GM21619 (cell line): ENCODE data around the gene OR51B6.
"Not testable (repeated sequence)": the region's sequence is repeated elsewhere in the genome, so short reads cannot be mapped to it uniquely, and the experiment has no call there.

ENCODE experiments used
- ATAC-seq: cut with Tn5 transposase; IDR thresholded peaks from one replicate; pipeline ENCODE4 v1.9.1; 2021; ENCODE audit not compliant: unreplicated experiment

OR51B6 gene

GRCh38 chr11:5351208-5351607, at the start of gene OR51B6:
OR51B6 (plus strand) TSS chr11:5351508; CDS start chr11:5351508, 0 bp downstream.
- no peak for ATAC-seq

GRCh38 chr11:5301846-5302245, 49.5 kb upstream of the OR51B6 start, which contains the start of gene OR51B4:
OR51B4 (minus strand) TSS chr11:5301946; CDS start chr11:5301946, 0 bp downstream.
- no peak for ATAC-seq

GRCh38 chr11:5303626-5304025, 47.7 kb upstream of the OR51B6 start:
- no peak for ATAC-seq

- no peak for ATAC-seq
These were observed 47.3 kb upstream of the OR51B6 start for GRCh38 chr11:5304046-5304445.

GRCh38 chr11:5307256-5308019, 43.9 kb upstream of the OR51B6 start:
- ATAC-seq, result no peak

GRCh38 chr11:5310423-5310822, 40.9 kb upstream of the OR51B6 start:
- no peak for ATAC-seq

- not testable (repeated sequence) for ATAC-seq
These were observed 37.8 kb upstream of the OR51B6 start for GRCh38 chr11:5313326-5314023.

GRCh38 chr11:5317292-5317691, 34.0 kb upstream of the OR51B6 start:
- ATAC-seq, result no peak

- ATAC-seq, result no peak
These were observed 27.1 kb upstream of the OR51B6 start, which contains the start of gene OR51B2 for GRCh38 chr11:5324197-5324596. OR51B2 (minus strand) TSS chr11:5324297; CDS start chr11:5324297, 0 bp downstream.

GRCh38 chr11:5335170-5335569, 16.1 kb upstream of the OR51B6 start:
- no peak for ATAC-seq

GRCh38 chr11:5336331-5336730, 15.0 kb upstream of the OR51B6 start:
- no peak for ATAC-seq

GRCh38 chr11:5337253-5337652, 14.1 kb upstream of the OR51B6 start:
- not testable (repeated sequence) for ATAC-seq

GRCh38 chr11:5339771-5340322, 11.5 kb upstream of the OR51B6 start:
- peak; percentile 80 for ATAC-seq

- no peak for ATAC-seq
These were observed 7.6 kb upstream of the OR51B6 start, which contains the start of gene OR51B5 for GRCh38 chr11:5343474-5344335. OR51B5 (minus strand) TSS chr11:5343524; CDS start chr11:5343524, 0 bp downstream.

GRCh38 chr11:5345831-5346230, 5.5 kb upstream of the OR51B6 start:
- no peak for ATAC-seq

GRCh38 chr11:5348551-5349194, 2.6 kb upstream of the OR51B6 start:
- ATAC-seq, result no peak

- ATAC-seq, result no peak
These were observed 1.8 kb upstream of the OR51B6 start for GRCh38 chr11:5349550-5349949.

GRCh38 chr11:5356031-5356430, 4.7 kb downstream of the OR51B6 start:
- not testable (repeated sequence) for ATAC-seq

- ATAC-seq, result no peak
These were observed 10.8 kb downstream of the OR51B6 start for GRCh38 chr11:5362017-5362625.

- no peak for ATAC-seq
These were observed 12.4 kb downstream of the OR51B6 start for GRCh38 chr11:5363679-5364078.
